NCI-H146 treated with DMSO at 0.1 percent for 48 hours (cell line): Measurements from ENCODE around the gene STRA6.
A peak's percentile ranks its signal among the peaks of the same experiment; 100 is the strongest.
"Not testable (repeated sequence)": the region's sequence is repeated elsewhere in the genome, so short reads cannot be mapped to it uniquely, and the experiment has no call there.

Source experiments
- DNase-seq: peaks from one replicate; lab custom pipeline; 2025; ENCODE audit not compliant: unreplicated experiment; lab: John Stamatoyannopoulos, UW

STRA6 gene

GRCh38 chr15:74167891-74168331 lies 34.7 kb downstream of the STRA6 start:
- no peak for DNase-seq

GRCh38 chr15:74165461-74165860 lies 37.1 kb downstream of the STRA6 start:
- no peak for DNase-seq

GRCh38 chr15:74162195-74162536 lies 40.4 kb downstream of the STRA6 start:
- DNase-seq, result not testable (repeated sequence)

- DNase-seq, result not testable (repeated sequence)
These were observed 42.2 kb downstream of the STRA6 start for GRCh38 chr15:74160390-74160789.

- no peak for DNase-seq
These were observed 42.8 kb downstream of the STRA6 start for GRCh38 chr15:74159773-74160172.

- DNase-seq, result no peak
These were observed 43.5 kb downstream of the STRA6 start for GRCh38 chr15:74158855-74159650.

- no peak for DNase-seq
These were observed 44.4 kb downstream of the STRA6 start for GRCh38 chr15:74157868-74158827.

- DNase-seq, result peak; percentile 24
These were observed 45.7 kb downstream of the STRA6 start for GRCh38 chr15:74156678-74157411.

GRCh38 chr15:74155766-74156417 lies 46.7 kb downstream of the STRA6 start:
- DNase-seq, result no peak

- no peak for DNase-seq
These were observed 55.5 kb downstream of the STRA6 start for GRCh38 chr15:74147051-74147450.

- DNase-seq, result no peak
These were observed 56.2 kb downstream of the STRA6 start for GRCh38 chr15:74146277-74146800.

- DNase-seq, result no peak
These were observed 58.3 kb downstream of the STRA6 start for GRCh38 chr15:74144153-74144775.

GRCh38 chr15:74141591-74141990 lies 61.0 kb downstream of the STRA6 start:
- no peak for DNase-seq

- no peak for DNase-seq
These were observed 63.9 kb downstream of the STRA6 start for GRCh38 chr15:74138642-74139041.

- DNase-seq, result no peak
These were observed 65.1 kb downstream of the STRA6 start for GRCh38 chr15:74137537-74137894.

- no peak for DNase-seq
These were observed 65.6 kb downstream of the STRA6 start for GRCh38 chr15:74136814-74137536.

GRCh38 chr15:74136540-74136813 lies 66.1 kb downstream of the STRA6 start:
- no peak for DNase-seq

- DNase-seq, result no peak
These were observed 67.5 kb downstream of the STRA6 start for GRCh38 chr15:74135041-74135565.

GRCh38 chr15:74134387-74135027 lies 68.1 kb downstream of the STRA6 start:
- no peak for DNase-seq
